IMR-90 (cell line): ENCODE results near the gene CROCC. TPM values are rescaled to one million over a fixed set of nuclear protein-coding genes. Genes with fewer than 3 reads are reported as not detected.
"Not testable (repeated sequence)": the region's sequence is repeated elsewhere in the genome, so short reads cannot be mapped to it uniquely, and the experiment has no call there.

Experiments used
- ATAC-seq: fragments of 200-7000 bp; cut with Tn5 transposase; 2 replicates; pipeline ENCODE4 v1.9.1; 2020; ENCODE audit warnings: low read depth, mild to moderate bottlenecking, moderate library complexity
- BruUV-seq: library from RNA; stranded (reverse); fragments of 400-500 nt; replicated peaks from 2 replicates; lab custom pipeline; 2021; lab: Mats Ljungman, UMichigan
- CTCF ChIA-PET: fragments of 300-600 bp; formaldehyde crosslinking; extraction: SDS; loops from one replicate; lab custom pipeline; 2021; ENCODE audit warnings: antibody characterized with exemption; lab: Yijun Ruan, JAX
- POLR2A ChIA-PET: fragments of 300-600 bp; sonication (Branson Sonifier 250); formaldehyde crosslinking; loops from one replicate; lab custom pipeline; 2022; ENCODE audit warnings: antibody characterized with exemption; ENCODE audit not compliant: unreplicated experiment; lab: Charles Lee
- DNase-seq: peaks from one replicate; pipeline ENCODE4 v3.0.0; 2013
- H2AFZ ChIP-seq: replicated peaks from 2 replicates; pipeline ENCODE3; 2013; ENCODE audit warnings: low read length, mild to moderate bottlenecking; ENCODE audit not compliant: poor library complexity
- H2AK5ac ChIP-seq: 2 replicates; pipeline ENCODE4 v1.6.1; 2013; ENCODE audit warnings: low read depth, low read length, inconsistent platforms
- H2AK9ac ChIP-seq: replicated peaks from 2 replicates; pipeline ENCODE3; 2013; ENCODE audit warnings: mild to moderate bottlenecking, low read depth, low read length, moderate library complexity; ENCODE audit not compliant: poor library complexity
- H2BK120ac ChIP-seq: 2 replicates; pipeline ENCODE4 v1.6.1; 2013; ENCODE audit warnings: low read depth, low read length, inconsistent platforms
- H2BK15ac ChIP-seq: 3 replicates; pipeline ENCODE4 v1.6.1; 2013; ENCODE audit warnings: low read depth, low read length, inconsistent platforms
- H2BK20ac ChIP-seq: 2 replicates; pipeline ENCODE4 v1.6.1; 2013; ENCODE audit warnings: low read depth, mild to moderate bottlenecking, inconsistent platforms, low read length, moderate library complexity
- H2BK5ac ChIP-seq: 2 replicates; pipeline ENCODE4 v1.6.1; 2013; ENCODE audit warnings: mild to moderate bottlenecking, low read depth, low read length, inconsistent platforms; ENCODE audit not compliant: poor library complexity, severe bottlenecking
- H3K14ac ChIP-seq: replicated peaks from 2 replicates; pipeline ENCODE4 v1.6.1; 2013; ENCODE audit warnings: low read depth, low read length, inconsistent platforms
- H3K18ac ChIP-seq: 2 replicates; pipeline ENCODE4 v1.6.1; 2013; ENCODE audit warnings: low read depth, low read length, control low read depth
- H3K23ac ChIP-seq: 2 replicates; pipeline ENCODE4 v1.6.1; 2013; ENCODE audit warnings: low read depth, low read length, inconsistent platforms
- H3K27ac ChIP-seq: 2 replicates; pipeline ENCODE4 v1.5.1; 2013; ENCODE audit warnings: mild to moderate bottlenecking, control low read depth, low read length; ENCODE audit not compliant: insufficient read depth
- H3K27me3 ChIP-seq: 2 replicates; pipeline ENCODE4 v1.6.1; 2013; ENCODE audit warnings: low read length; ENCODE audit not compliant: control insufficient read depth, insufficient read depth
- H3K36me3 ChIP-seq: 2 replicates; pipeline ENCODE4 v1.6.1; 2013; ENCODE audit warnings: low read length, mixed read lengths; ENCODE audit not compliant: control insufficient read depth, insufficient read depth
- H3K4ac ChIP-seq: 2 replicates; pipeline ENCODE4 v1.6.1; 2013; ENCODE audit warnings: low read depth, low read length, inconsistent platforms
- H3K4me1 ChIP-seq: 2 replicates; pipeline ENCODE4 v1.6.1; 2013; ENCODE audit warnings: low read length, mixed read lengths; ENCODE audit not compliant: control insufficient read depth, insufficient read depth
- H3K4me2 ChIP-seq: 2 replicates; pipeline ENCODE4 v1.6.1; 2013; ENCODE audit warnings: low read depth, mild to moderate bottlenecking, control low read depth, low read length, moderate library complexity
- H3K4me3 ChIP-seq: 2 replicates; pipeline ENCODE4 v1.5.1; 2013; ENCODE audit warnings: low read depth, mild to moderate bottlenecking, control low read depth, low read length, moderate library complexity; ENCODE audit not compliant: insufficient read depth
- H3K56ac ChIP-seq: 2 replicates; pipeline ENCODE4 v1.6.1; 2013; ENCODE audit warnings: low read length, inconsistent platforms; ENCODE audit not compliant: insufficient read depth; ENCODE audit errors: extremely low read depth
- H3K79me1 ChIP-seq, 2 experiments: 2 replicates each; pipeline ENCODE4 v1.6.1; 2013; ENCODE audit warnings: low read length in 2 of 2, inconsistent platforms in 1 of 2, low read depth in 1 of 2
- H3K9ac ChIP-seq: 2 replicates; pipeline ENCODE4 v1.6.1; 2013; ENCODE audit warnings: low read depth, low read length, control low read depth
- H3K9me1 ChIP-seq: 2 replicates; pipeline ENCODE4 v1.6.1; 2013; ENCODE audit warnings: low read length, inconsistent platforms; ENCODE audit not compliant: insufficient read depth
- H3K9me3 ChIP-seq: 2 replicates; pipeline ENCODE4 v1.6.1; 2013; ENCODE audit warnings: low read length; ENCODE audit not compliant: control insufficient read depth, insufficient read depth
- H4K20me1 ChIP-seq: 2 replicates; pipeline ENCODE4 v1.6.1; 2013; ENCODE audit warnings: low read length, inconsistent platforms; ENCODE audit not compliant: insufficient read depth
- H4K5ac ChIP-seq: 2 replicates; pipeline ENCODE4 v1.6.1; 2013; ENCODE audit warnings: mild to moderate bottlenecking, low read depth, low read length, control low read depth
- H4K8ac ChIP-seq, 2 experiments: 2 replicates each; pipeline ENCODE4 v1.6.1; 2013; ENCODE audit warnings: low read depth in 2 of 2, low read length in 2 of 2, control low read depth in 1 of 2, inconsistent platforms in 1 of 2
- H4K91ac ChIP-seq: 2 replicates; pipeline ENCODE4 v1.6.1; 2013; ENCODE audit warnings: low read depth, low read length, inconsistent platforms; ENCODE audit not compliant: insufficient read depth
- WGBS, 2 experiments: methylation state at CpG; one replicate each; pipeline versions ENCODE4 v1.1.5 to v1.1.7; 2013; ENCODE audit warnings: missing lambda C conversion rate in 2 of 2; ENCODE audit not compliant: insufficient read length in 1 of 2; ENCODE audit errors: extremely low coverage in 2 of 2; 5-methylcytosine and 5-hydroxymethylcytosine counted together
- dilution Hi-C: fragments of 300-500 bp; cut with HindIII; formaldehyde crosslinking; loops from one replicate; pipeline ENCODE4 v1.14.3; 2018; ENCODE audit warnings: low sequenced_read_pairs; ENCODE audit not compliant: unreplicated experiment
- in situ Hi-C: fragments of 300-500 bp; cut with MboI; formaldehyde crosslinking; loops from 3 replicates; pipeline ENCODE4 v1.14.3; 2019; ENCODE audit warnings: low sequenced_read_pairs, inconsistent platforms, mixed read lengths
- intact Hi-C: fragments of 100-400 bp; cut with micrococcal nuclease; formaldehyde crosslinking; loops from 2 replicates; pipeline ENCODE4 v1.10.0; 2022
- polyA plus RNA-seq, 3 experiments: library from polyadenylated mRNA; depleted of rRNA; stranded (reverse); fragments of >200 nt; gene quantifications; 2 replicates each; pipeline ENCODE4 v1.2.3, GENCODE V29; 2012; ENCODE audit warnings: low replicate concordance in 1 of 3
- total RNA-seq: library from RNA; depleted of rRNA; stranded (reverse); fragments of >200 nt; gene quantifications from 2 replicates; pipeline ENCODE4 v1.2.3, GENCODE V29; 2012

CROCC gene
- total and polyA plus RNA-seq, 2 of the 4 experiments (the other 2 are of a cell fraction), result 7.5 to 13.7 TPM

DNA sequence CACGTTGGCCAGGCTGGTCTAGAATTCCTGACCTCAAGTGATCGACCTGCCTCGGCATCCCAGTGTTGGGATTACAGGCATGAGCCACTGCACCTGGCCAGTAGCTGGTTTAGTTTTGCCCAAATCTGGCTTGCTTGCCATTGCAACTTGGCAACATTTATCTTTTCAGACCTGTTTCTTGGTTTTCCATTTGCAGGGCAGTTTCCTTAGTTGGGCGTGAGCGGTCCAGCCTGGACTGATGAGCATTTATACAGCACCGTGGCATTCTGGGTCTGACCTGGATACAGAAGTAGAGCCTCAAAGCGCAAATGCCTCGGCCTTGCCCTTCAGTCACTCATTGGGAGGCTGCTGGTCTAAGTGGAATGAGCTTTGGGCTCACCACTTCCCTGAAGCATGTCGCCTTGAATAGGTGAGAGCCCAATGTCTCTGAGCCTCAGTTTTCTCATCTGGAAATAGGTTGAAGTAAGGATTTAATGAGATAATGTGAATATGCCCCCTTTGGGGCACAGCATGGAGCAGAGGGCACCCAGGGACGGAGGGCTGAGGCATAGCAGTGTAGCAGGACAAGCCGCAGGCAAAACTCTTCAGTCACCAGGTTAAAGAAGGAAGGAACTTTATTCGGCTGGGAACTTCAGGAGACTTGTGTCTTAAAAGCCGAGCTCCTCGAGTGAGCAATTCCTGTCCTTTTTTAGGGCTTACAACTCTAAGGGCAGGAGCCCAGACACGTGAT lies 2.6 kb upstream of the CROCC start:
- H2AFZ ChIP-seq, H4K8ac ChIP-seq, H2AK9ac ChIP-seq, CTCF ChIA-PET, H2BK120ac ChIP-seq, dilution Hi-C loops, H3K9ac ChIP-seq, H3K27ac ChIP-seq, H3K14ac ChIP-seq, in situ Hi-C loops, H2AK5ac ChIP-seq, H3K4me2 ChIP-seq, intact Hi-C loops, H4K5ac ChIP-seq, H2BK5ac ChIP-seq, H4K91ac ChIP-seq, H2BK15ac ChIP-seq, ATAC-seq, H3K56ac ChIP-seq, BruUV-seq, H3K18ac ChIP-seq, H3K4me3 ChIP-seq, H3K9me3 ChIP-seq, H4K20me1 ChIP-seq, H3K36me3 ChIP-seq, H2BK20ac ChIP-seq, H3K4me1 ChIP-seq, H3K23ac ChIP-seq, H3K27me3 ChIP-seq, DNase-seq, H3K9me1 ChIP-seq, H3K4ac ChIP-seq: not testable (repeated sequence)
- WGBS, 2 experiments, result 79% methylated on average over 10 of the region's 15 CpGs; no CpG with 5 or more reads in 1 of the 2 experiments
- POLR2A ChIA-PET, result interaction anchor here (0.6 kb wide), 1 partner anchor 13 kb away, joined by 6 read pairs; no protein-coding TSS in a partner anchor
- H3K79me1 ChIP-seq, result peaks cover 0 to 21% of the 10 kb centered on the region in 2 experiments; a peak in 2 of 4 replicates
